Muscle layer of duodenum (tissue), 2 donors: Measurements from ENCODE around the gene CTXN1.

Source experiments
- H3K27ac ChIP-seq: one replicate; pipeline ENCODE4 v1.7.0; 2013; ENCODE audit warnings: mild to moderate bottlenecking, low read length
- H3K27me3 ChIP-seq: one replicate; pipeline ENCODE4 v1.7.0; 2013; ENCODE audit warnings: low read depth, mild to moderate bottlenecking, control low read depth, low read length
- H3K36me3 ChIP-seq, 2 donors: one replicate each; pipeline ENCODE4 v1.7.0; 2013; ENCODE audit warnings: low read length in 2 of 2, control low read depth in 1 of 2, mild to moderate bottlenecking in 1 of 2; ENCODE audit not compliant: insufficient read depth in 2 of 2, control insufficient read depth in 1 of 2
- H3K4me1 ChIP-seq, 2 donors: one replicate each; pipeline ENCODE4 v1.7.0; 2013; ENCODE audit warnings: low read length in 2 of 2, mild to moderate bottlenecking in 2 of 2, control low read depth in 1 of 2, moderate library complexity in 1 of 2; ENCODE audit not compliant: insufficient read depth in 2 of 2, control insufficient read depth in 1 of 2
- H3K4me3 ChIP-seq, 2 donors: one replicate each; pipeline ENCODE4 v1.7.0; 2013; ENCODE audit warnings: low read length in 2 of 2, low read depth in 1 of 2, mild to moderate bottlenecking in 1 of 2
- H3K9me3 ChIP-seq, 2 donors: one replicate each; pipeline ENCODE4 v1.7.0; 2013; ENCODE audit warnings: low read length in 2 of 2, control low read depth in 1 of 2, mild to moderate bottlenecking in 1 of 2; ENCODE audit not compliant: control insufficient read depth in 1 of 2
- donor health status: healthy.

Gene CTXN1

GRCh38 chr19:7917267-7918061 is 8.5 kb downstream of the CTXN1 start:
- H3K4me1 ChIP-seq = peaks cover 5 to 56% of the 10 kb centered on the region in 2 donors
- peaks cover 29% of the 10 kb centered on the region for H3K27me3 ChIP-seq
- H3K36me3 ChIP-seq = peaks cover 2 to 14% of the 10 kb centered on the region in 2 donors
- no peaks in the 10 kb centered on the region for H3K9me3 ChIP-seq
- H3K4me3 ChIP-seq = peak overlapping the region in 1 of 2 donors; percentile 46
- H3K27ac ChIP-seq = no peak overlapping the region

GRCh38 chr19:7916955-7917266 is 9.0 kb downstream of the CTXN1 start:
- H3K4me3 ChIP-seq = peak overlapping the region in 1 of 2 donors; percentile 46
- no peaks in the 10 kb centered on the region for H3K9me3 ChIP-seq
- peaks cover 29% of the 10 kb centered on the region for H3K27me3 ChIP-seq
- H3K27ac ChIP-seq = no peak overlapping the region
- peaks cover 3 to 13% of the 10 kb centered on the region in 2 donors for H3K36me3 ChIP-seq
- H3K4me1 ChIP-seq = peaks cover 5 to 50% of the 10 kb centered on the region in 2 donors

DNA sequence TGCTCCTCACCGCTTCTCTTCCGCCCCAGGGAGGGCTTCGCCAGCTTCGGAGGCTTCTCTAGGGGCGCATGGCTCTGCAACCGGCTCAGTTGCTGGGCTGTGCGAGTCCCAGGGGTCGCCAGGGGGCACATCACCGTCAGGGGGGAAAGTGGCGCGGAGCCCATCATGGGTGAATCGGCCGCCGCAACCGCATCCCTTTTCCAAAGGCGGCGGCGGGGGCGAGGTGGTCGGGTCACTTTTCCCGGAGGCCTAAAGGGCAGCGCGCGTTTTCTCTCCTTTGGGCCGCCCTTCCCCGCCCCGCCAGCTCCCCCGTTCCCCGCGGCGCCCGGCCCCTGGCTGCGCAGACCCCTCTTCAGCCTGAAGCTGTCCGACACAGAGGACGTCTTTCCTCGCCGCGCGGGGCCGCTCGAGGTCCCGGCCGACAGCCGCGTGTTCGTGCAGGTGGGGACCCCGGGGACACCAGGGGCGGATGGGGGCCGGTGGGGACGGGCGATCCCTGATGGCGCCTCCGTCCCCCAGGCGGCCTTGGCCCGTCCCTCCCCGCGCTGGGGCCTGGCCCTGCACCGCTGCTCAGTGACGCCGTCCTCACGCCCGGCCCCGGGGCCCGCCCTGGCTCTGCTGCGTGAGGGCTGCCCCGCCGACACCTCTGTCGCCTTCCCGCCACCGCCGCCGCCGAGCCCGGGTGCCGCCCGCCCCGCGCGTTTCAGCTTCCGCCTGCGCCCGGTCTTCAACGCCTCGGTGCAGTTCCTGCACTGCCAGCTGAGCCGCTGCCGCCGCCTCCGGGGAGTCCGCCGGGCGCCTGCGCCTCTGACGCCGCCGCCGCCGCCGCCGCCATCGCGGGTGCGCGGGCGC is 9.6 kb downstream of the CTXN1 start:
- H3K4me3 ChIP-seq = peak overlapping the region in 1 of 2 donors; percentile 51
- H3K27me3 ChIP-seq = peaks cover 29% of the 10 kb centered on the region

GRCh38 chr19:7915250-7916102 is 10.5 kb downstream of the CTXN1 start:
- Histone ChIP-seq H3K9me3 (no peaks in the 10 kb centered on the region), H3K4me3 (peak overlapping the region in 1 of 2 donors; percentile 51), H3K27me3 (peaks cover 29% of the 10 kb centered on the region), H3K4me1 (peaks cover 0 to 42% of the 10 kb centered on the region in 2 donors), H3K27ac (no peak overlapping the region), H3K36me3 (peaks cover 3 to 25% of the 10 kb centered on the region in 2 donors)

More for the DNA sequence above, 9.6 kb downstream of the CTXN1 start:
- Histone ChIP-seq H3K27ac (no peak overlapping the region), H3K4me1 (peaks cover 0 to 44% of the 10 kb centered on the region in 2 donors), H3K36me3 (peaks cover 3 to 17% of the 10 kb centered on the region in 2 donors), H3K9me3 (no peaks in the 10 kb centered on the region)

- Histone ChIP-seq H3K4me3 (no peak within 1 kb of the TSS), H3K9me3 (no peaks in the 10 kb centered on the region), H3K27me3 (peaks cover 29% of the 10 kb centered on the region), H3K4me1 (peaks cover 0 to 37% of the 10 kb centered on the region in 2 donors), H3K36me3 (peaks cover 3 to 34% of the 10 kb centered on the region in 2 donors), H3K27ac (no peak within 1 kb of the TSS)
These were observed 11.3 kb downstream of the CTXN1 start, which contains the start of gene TGFBR3L for GRCh38 chr19:7914598-7915045. Gene TGFBR3L (plus strand): TSS chr19:7914830.

DNA sequence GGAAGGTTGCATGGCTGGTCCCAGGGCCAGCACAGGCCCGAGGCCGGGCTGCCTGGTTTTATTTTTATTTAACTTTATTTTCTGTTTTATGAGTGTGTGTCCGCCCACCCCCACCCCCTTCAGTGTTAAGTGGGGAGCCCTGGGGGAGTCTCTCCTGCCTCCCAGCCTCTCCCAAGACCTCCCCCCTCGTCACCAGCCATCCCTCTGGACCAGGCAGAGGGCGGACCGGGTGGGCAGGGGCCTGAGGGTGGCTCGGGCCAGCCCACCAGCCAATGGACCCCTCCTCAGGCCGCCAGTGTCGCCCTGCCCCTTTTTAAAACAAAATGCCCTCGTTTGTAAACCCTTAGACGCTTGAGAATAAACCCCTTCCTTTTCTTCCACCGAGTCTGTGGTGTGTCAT is 11.8 kb downstream of the CTXN1 start:
- Histone ChIP-seq H3K4me3 (no peak overlapping the region), H3K4me1 (peaks cover 0 to 32% of the 10 kb centered on the region in 2 donors), H3K27me3 (peaks cover 29% of the 10 kb centered on the region), H3K27ac (no peak overlapping the region), H3K9me3 (no peaks in the 10 kb centered on the region), H3K36me3 (peaks cover 3 to 39% of the 10 kb centered on the region in 2 donors)

- no peak overlapping the region for H3K27ac ChIP-seq
- H3K36me3 ChIP-seq = peaks cover 3 to 42% of the 10 kb centered on the region in 2 donors
- H3K4me1 ChIP-seq = peaks cover 0 to 28% of the 10 kb centered on the region in 2 donors
- no peak overlapping the region for H3K4me3 ChIP-seq
- H3K27me3 ChIP-seq = peaks cover 27% of the 10 kb centered on the region
- no peaks in the 10 kb centered on the region for H3K9me3 ChIP-seq
These were observed 12.3 kb downstream of the CTXN1 start for GRCh38 chr19:7913652-7914051.

GRCh38 chr19:7912697-7913564 is 13.0 kb downstream of the CTXN1 start:
- H3K27ac ChIP-seq = no peak overlapping the region
- H3K27me3 ChIP-seq = peaks cover 19% of the 10 kb centered on the region
- peaks cover 3 to 42% of the 10 kb centered on the region in 2 donors for H3K36me3 ChIP-seq
- peaks cover 0 to 24% of the 10 kb centered on the region in 2 donors for H3K4me1 ChIP-seq
- H3K4me3 ChIP-seq = no peak overlapping the region
- H3K9me3 ChIP-seq = no peaks in the 10 kb centered on the region

DNA sequence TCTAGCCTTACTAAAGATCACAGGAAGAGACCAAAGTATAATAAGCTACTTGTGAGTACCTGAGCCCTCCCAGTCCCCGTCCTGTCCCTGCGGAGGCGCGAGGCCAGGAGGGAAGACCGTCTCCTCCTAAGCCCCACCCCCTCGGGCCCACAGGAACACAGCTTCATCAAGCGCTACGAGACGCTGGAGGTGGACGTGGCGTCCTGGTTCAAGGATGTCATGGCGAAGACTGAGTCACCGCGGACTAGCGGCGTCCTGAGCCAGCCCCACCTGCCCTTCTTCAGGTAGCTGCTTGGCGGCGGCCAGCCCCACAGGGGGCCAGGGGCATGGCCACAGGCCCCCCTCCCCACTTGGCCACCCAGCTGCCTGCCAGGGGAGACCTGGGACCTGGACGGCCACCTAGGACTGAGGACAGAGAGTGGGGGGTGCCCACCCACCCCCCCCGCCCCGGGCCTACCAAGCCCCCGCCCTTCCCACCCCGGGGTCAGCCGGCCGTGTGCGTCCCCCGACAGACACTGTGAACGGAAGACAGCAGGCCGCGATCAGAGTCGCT is 13.7 kb downstream of the CTXN1 start:
- no peak overlapping the region for H3K27ac ChIP-seq
- H3K27me3 ChIP-seq = peaks cover 15% of the 10 kb centered on the region
- H3K36me3 ChIP-seq = peaks cover 3 to 42% of the 10 kb centered on the region in 2 donors
- H3K9me3 ChIP-seq = no peaks in the 10 kb centered on the region
- H3K4me3 ChIP-seq = no peak overlapping the region
- H3K4me1 ChIP-seq = peaks cover 0 to 21% of the 10 kb centered on the region in 2 donors
